Measurements from ENCODE around the gene TMEM30B. TPM values are rescaled to one million over a fixed set of nuclear protein-coding genes. Genes with fewer than 3 reads are reported as not detected.

The TMEM30B gene
- total RNA-seq, 4 donors from 2014 or later = 15.6 to 47.6 (median 39.9) TPM

DNA sequence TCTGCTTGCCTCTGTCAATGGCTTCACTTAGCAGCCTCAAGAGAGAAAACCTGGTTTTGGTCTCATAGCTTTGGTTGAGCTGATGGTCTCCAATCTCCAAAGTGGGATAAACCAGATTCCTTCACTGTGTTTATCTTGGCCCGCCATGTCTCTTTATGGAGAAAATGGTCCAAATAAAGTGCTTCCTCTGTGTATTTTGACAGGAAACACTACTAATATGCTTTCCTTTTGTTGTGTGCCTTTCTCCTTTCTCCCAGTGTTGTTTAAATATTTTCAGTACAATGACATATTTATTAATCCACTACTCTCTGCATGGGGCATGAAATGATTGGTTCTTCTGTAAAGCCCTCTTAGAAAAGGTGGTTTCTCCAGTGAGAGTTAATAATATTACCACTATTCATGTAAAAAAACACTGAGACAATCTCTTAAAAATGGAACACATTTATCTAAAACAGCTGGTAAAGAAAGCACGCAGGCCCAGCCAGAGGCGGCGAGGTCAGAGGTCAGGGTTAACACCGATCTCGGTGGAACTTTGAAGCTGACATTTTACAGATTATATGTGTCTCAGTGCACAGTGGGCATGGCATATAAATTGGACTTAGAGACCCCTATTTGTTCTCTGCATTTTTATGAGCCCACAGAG, 24.2 kb downstream of the TMEM30B start:
- WGBS, 2 donors = 43 to 72% methylated on average over 6 of the region's 6 CpGs
- H3K4me1 ChIP-seq = peaks cover 0 to 35% (median 2%) of the 10 kb centered on the region in 4 donors
- no peak for DNase-seq (ENCODE audit: low spot score in 2 of 2)
- H3K27ac ChIP-seq = no peak overlapping the region
- no peaks in the 10 kb centered on the region for H3K36me3 ChIP-seq
- no peak for TF ChIP-seq POLR2A (IDR thresholded peaks at IDR 0.05)
- TF ChIP-seq, protein P1, sequence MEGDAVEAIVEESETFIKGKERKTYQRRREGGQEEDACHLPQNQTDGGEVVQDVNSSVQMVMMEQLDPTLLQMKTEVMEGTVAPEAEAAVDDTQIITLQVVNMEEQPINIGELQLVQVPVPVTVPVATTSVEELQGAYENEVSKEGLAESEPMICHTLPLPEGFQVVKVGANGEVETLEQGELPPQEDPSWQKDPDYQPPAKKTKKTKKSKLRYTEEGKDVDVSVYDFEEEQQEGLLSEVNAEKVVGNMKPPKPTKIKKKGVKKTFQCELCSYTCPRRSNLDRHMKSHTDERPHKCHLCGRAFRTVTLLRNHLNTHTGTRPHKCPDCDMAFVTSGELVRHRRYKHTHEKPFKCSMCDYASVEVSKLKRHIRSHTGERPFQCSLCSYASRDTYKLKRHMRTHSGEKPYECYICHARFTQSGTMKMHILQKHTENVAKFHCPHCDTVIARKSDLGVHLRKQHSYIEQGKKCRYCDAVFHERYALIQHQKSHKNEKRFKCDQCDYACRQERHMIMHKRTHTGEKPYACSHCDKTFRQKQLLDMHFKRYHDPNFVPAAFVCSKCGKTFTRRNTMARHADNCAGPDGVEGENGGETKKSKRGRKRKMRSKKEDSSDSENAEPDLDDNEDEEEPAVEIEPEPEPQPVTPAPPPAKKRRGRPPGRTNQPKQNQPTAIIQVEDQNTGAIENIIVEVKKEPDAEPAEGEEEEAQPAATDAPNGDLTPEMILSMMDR (IDR thresholded peaks at IDR 0.05) = no peak
- no peaks in the 10 kb centered on the region for H3K9me3 ChIP-seq
- no peak overlapping the region for H3K4me3 ChIP-seq
- no peaks in the 10 kb centered on the region for H3K27me3 ChIP-seq

DNA sequence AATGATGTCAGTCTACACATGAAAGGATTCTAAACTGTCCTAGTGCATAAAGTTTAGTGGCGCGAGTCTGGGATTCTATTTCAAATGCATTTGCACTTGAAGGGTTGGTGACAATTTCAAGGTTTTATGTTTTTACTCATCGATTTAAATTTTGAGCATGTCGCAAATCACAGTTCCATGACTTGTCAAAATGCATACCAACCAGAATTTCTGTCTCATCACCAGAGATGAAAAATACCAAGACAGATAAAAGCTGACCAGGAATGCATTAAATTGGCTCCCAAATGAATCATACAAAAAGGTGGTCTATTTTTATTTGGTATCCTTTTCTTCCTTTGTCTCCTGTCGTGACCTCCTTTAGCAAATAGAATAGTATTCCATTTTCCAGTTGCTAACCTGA, 25.2 kb downstream of the TMEM30B start:
- Histone ChIP-seq H3K27me3 (no peaks in the 10 kb centered on the region), H3K4me3 (no peak overlapping the region), H3K9me3 (no peaks in the 10 kb centered on the region), H3K36me3 (no peaks in the 10 kb centered on the region), H3K4me1 (peaks cover 0 to 26% (median 2%) of the 10 kb centered on the region in 4 donors), H3K27ac (no peak overlapping the region)
- WGBS, 2 donors = 92 to 93% methylated on average over 5 of the region's 5 CpGs
- TF ChIP-seq EP300 (IDR thresholded peaks at IDR 0.05) = no peak
- TF ChIP-seq, protein P1 (IDR thresholded peaks at IDR 0.05) = no peak
- TF ChIP-seq POLR2A (IDR thresholded peaks at IDR 0.05) = no peak
- no peak for DNase-seq (ENCODE audit: low spot score in 2 of 2)

DNA sequence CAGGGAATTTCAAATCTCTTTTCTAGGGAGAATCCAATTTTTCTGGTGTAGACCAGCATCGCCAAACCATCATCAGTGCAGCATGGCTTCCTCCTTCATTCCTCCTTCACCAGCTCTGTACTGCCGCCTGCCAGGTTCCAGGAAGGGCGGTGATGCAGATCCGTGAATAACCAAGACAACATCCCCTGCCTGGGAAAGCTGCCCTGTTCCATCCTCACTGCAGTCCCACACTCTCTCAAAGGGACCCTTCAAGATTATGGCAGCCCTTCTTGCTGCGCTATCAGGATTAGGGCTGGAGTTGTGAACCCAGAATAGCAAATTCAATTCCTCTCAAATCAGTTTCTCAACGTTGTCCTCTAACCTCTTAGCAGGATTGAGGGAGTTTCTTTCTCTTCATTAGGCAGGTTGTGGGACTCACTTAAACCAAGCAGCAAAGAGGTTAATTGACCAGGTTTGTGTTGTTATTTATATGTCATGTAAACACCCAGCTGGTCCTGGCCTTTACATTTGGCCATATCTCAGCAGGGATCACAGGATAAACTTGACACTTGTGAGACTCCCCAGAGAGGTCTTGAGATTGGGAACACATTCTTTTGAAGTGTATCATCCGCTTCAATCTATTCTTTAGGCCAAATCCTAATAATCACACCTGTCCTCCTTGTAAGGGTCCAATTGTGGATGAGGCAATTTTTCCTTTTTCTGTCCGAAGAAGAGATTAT, 26.2 kb downstream of the TMEM30B start:
- peaks cover 0 to 26% (median 2%) of the 10 kb centered on the region in 4 donors for H3K4me1 ChIP-seq
- no peak for DNase-seq (ENCODE audit: low spot score in 2 of 2)
- H3K27me3 ChIP-seq = no peaks in the 10 kb centered on the region
- 76 to 80% methylated on average over 8 of the region's 8 CpGs for WGBS, 2 donors
- H3K4me3 ChIP-seq = no peak overlapping the region
- H3K9me3 ChIP-seq = no peaks in the 10 kb centered on the region
- H3K27ac ChIP-seq = no peak overlapping the region
- H3K36me3 ChIP-seq = no peaks in the 10 kb centered on the region
- no peak for TF ChIP-seq EP300 (IDR thresholded peaks at IDR 0.05)
- TF ChIP-seq, protein P1 (IDR thresholded peaks at IDR 0.05) = no peak
- TF ChIP-seq POLR2A (IDR thresholded peaks at IDR 0.05) = no peak

DNA sequence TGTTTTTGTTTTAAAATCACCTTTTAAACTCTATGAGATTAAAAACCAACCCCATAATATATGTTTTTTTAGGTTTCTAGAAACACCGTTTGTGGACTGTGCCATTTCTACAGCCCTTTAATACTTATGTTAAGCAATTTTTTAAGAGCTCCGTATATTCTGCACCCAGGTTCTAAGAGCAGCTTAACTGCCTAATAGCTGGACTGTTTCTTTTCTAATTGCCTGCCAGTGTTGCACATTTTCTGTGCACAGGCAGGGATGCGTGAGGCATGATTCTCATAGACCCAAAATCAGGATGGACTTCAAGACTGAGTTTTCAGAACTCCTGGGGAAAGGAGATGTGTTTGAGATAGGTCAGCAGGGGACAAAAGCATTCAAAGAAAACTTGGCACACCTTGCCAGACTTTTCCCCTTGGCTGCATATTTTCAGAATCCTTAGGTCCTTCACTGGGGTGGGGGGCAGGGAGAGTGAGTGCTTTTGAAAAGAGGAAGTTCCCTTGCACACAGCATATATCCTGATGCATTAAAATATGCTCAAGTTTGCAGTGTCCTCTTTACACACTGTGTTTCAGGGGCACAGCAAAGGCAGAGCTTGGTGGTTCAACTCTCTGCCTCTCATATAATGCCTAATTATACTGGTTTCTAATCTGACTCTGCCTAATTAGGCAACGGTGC, 27.9 kb downstream of the TMEM30B start:
- WGBS, 2 donors = 40 to 59% methylated on average over 4 of the region's 4 CpGs
- DNase-seq (ENCODE audit: low spot score in 2 of 2) = no peak
- TF ChIP-seq POLR2A (IDR thresholded peaks at IDR 0.05) (no peak), EP300 (IDR thresholded peaks at IDR 0.05) (no peak)
- TF ChIP-seq, protein P1 (IDR thresholded peaks at IDR 0.05) = no peak
- Histone ChIP-seq H3K4me3 (no peak overlapping the region), H3K4me1 (peaks cover 0 to 18% (median 2%) of the 10 kb centered on the region in 4 donors), H3K9me3 (no peaks in the 10 kb centered on the region), H3K36me3 (no peaks in the 10 kb centered on the region), H3K27ac (no peak overlapping the region), H3K27me3 (no peaks in the 10 kb centered on the region)
